ENCODE data around the gene STAT5B.

STAT5B gene

GRCh38 chr17:42274253-42274542 is 2.0 kb downstream of the STAT5B start:
- 82 to 100% methylated on average over 3 of the region's 3 CpGs for WGBS, 2 experiments (ENCODE audit: insufficient coverage in 2 of 2)

GRCh38 chr17:42273474-42274252 is 2.5 kb downstream of the STAT5B start:
- Histone ChIP-seq H3K9me3 (ENCODE audit: control insufficient read depth, low read length) (no peaks in the 10 kb centered on the region), H3K36me3 (ENCODE audit: control insufficient read depth, insufficient read depth, low read length) (no peaks in the 10 kb centered on the region), H3K4me3 (ENCODE audit: extremely low read depth, insufficient read depth, low read length, poor library complexity, severe bottlenecking) (no peak overlapping the region), H3K4me1 (ENCODE audit: control insufficient read depth, insufficient read depth, low read length, poor library complexity, severe bottlenecking) (peaks cover 10% of the 10 kb centered on the region), H3K27ac (ENCODE audit: low read depth, low read length, severe bottlenecking) (no peak overlapping the region)
- 78 to 89% methylated on average over 2 to 3 of the region's 7 CpGs for WGBS, 2 experiments (ENCODE audit: insufficient coverage in 2 of 2)

More at GRCh38 chr17:42274253-42274542, 2.0 kb downstream of the STAT5B start:
- Histone ChIP-seq H3K4me1 (ENCODE audit: control insufficient read depth, insufficient read depth, low read length, poor library complexity, severe bottlenecking) (peaks cover 10% of the 10 kb centered on the region), H3K36me3 (ENCODE audit: control insufficient read depth, insufficient read depth, low read length) (no peaks in the 10 kb centered on the region), H3K4me3 (ENCODE audit: extremely low read depth, insufficient read depth, low read length, poor library complexity, severe bottlenecking) (no peak overlapping the region), H3K27ac (ENCODE audit: low read depth, low read length, severe bottlenecking) (no peak overlapping the region), H3K9me3 (ENCODE audit: control insufficient read depth, low read length) (no peaks in the 10 kb centered on the region)

GRCh38 chr17:42272162-42272907 is 3.9 kb downstream of the STAT5B start:
- Histone ChIP-seq H3K4me1 (ENCODE audit: control insufficient read depth, insufficient read depth, low read length, poor library complexity, severe bottlenecking) (peaks cover 8% of the 10 kb centered on the region), H3K4me3 (ENCODE audit: extremely low read depth, insufficient read depth, low read length, poor library complexity, severe bottlenecking) (no peak overlapping the region), H3K27ac (ENCODE audit: low read depth, low read length, severe bottlenecking) (no peak overlapping the region), H3K9me3 (ENCODE audit: control insufficient read depth, low read length) (no peaks in the 10 kb centered on the region), H3K36me3 (ENCODE audit: control insufficient read depth, insufficient read depth, low read length) (no peaks in the 10 kb centered on the region)
- 59 to 76% methylated on average over 4 to 5 of the region's 7 CpGs for WGBS, 2 experiments (ENCODE audit: insufficient coverage in 2 of 2)

- H3K27ac ChIP-seq (ENCODE audit: low read depth, low read length, severe bottlenecking): no peak overlapping the region
- H3K4me1 ChIP-seq (ENCODE audit: control insufficient read depth, insufficient read depth, low read length, poor library complexity, severe bottlenecking): peaks cover 10% of the 10 kb centered on the region
- no peaks in the 10 kb centered on the region for H3K36me3 ChIP-seq (ENCODE audit: control insufficient read depth, insufficient read depth, low read length)
- no peaks in the 10 kb centered on the region for H3K9me3 ChIP-seq (ENCODE audit: control insufficient read depth, low read length)
- H3K4me3 ChIP-seq (ENCODE audit: extremely low read depth, insufficient read depth, low read length, poor library complexity, severe bottlenecking): no peak overlapping the region
Observed at GRCh38 chr17:42271779-42272035, 4.5 kb downstream of the STAT5B start.

- 83 to 100% methylated on average over 1 of the region's 3 CpGs for WGBS, 2 experiments (ENCODE audit: insufficient coverage in 2 of 2)
- Histone ChIP-seq H3K36me3 (ENCODE audit: control insufficient read depth, insufficient read depth, low read length) (no peaks in the 10 kb centered on the region), H3K4me3 (ENCODE audit: extremely low read depth, insufficient read depth, low read length, poor library complexity, severe bottlenecking) (no peak overlapping the region), H3K4me1 (ENCODE audit: control insufficient read depth, insufficient read depth, low read length, poor library complexity, severe bottlenecking) (peaks cover 12% of the 10 kb centered on the region), H3K9me3 (ENCODE audit: control insufficient read depth, low read length) (no peaks in the 10 kb centered on the region), H3K27ac (ENCODE audit: low read depth, low read length, severe bottlenecking) (no peak overlapping the region)
Observed at GRCh38 chr17:42271006-42271778, 5.0 kb downstream of the STAT5B start.

- Histone ChIP-seq H3K4me3 (ENCODE audit: extremely low read depth, insufficient read depth, low read length, poor library complexity, severe bottlenecking) (no peak overlapping the region), H3K27ac (ENCODE audit: low read depth, low read length, severe bottlenecking) (no peak overlapping the region), H3K36me3 (ENCODE audit: control insufficient read depth, insufficient read depth, low read length) (no peaks in the 10 kb centered on the region), H3K4me1 (ENCODE audit: control insufficient read depth, insufficient read depth, low read length, poor library complexity, severe bottlenecking) (peaks cover 12% of the 10 kb centered on the region), H3K9me3 (ENCODE audit: control insufficient read depth, low read length) (no peaks in the 10 kb centered on the region)
- 89 to 98% methylated on average over 3 to 4 of the region's 6 CpGs for WGBS, 2 experiments (ENCODE audit: insufficient coverage in 2 of 2)
Observed at GRCh38 chr17:42270596-42270995, 5.6 kb downstream of the STAT5B start.

GRCh38 chr17:42270170-42270535 is 6.0 kb downstream of the STAT5B start:
- Histone ChIP-seq H3K9me3 (ENCODE audit: control insufficient read depth, low read length) (no peaks in the 10 kb centered on the region), H3K27ac (ENCODE audit: low read depth, low read length, severe bottlenecking) (no peak overlapping the region), H3K4me3 (ENCODE audit: extremely low read depth, insufficient read depth, low read length, poor library complexity, severe bottlenecking) (no peak overlapping the region), H3K36me3 (ENCODE audit: control insufficient read depth, insufficient read depth, low read length) (no peaks in the 10 kb centered on the region), H3K4me1 (ENCODE audit: control insufficient read depth, insufficient read depth, low read length, poor library complexity, severe bottlenecking) (peaks cover 12% of the 10 kb centered on the region)
- no CpG with 5 or more reads among the region's 4 CpGs for WGBS, 2 experiments (ENCODE audit: insufficient coverage in 2 of 2)

- Histone ChIP-seq H3K4me1 (ENCODE audit: control insufficient read depth, insufficient read depth, low read length, poor library complexity, severe bottlenecking) (peaks cover 6% of the 10 kb centered on the region), H3K9me3 (ENCODE audit: control insufficient read depth, low read length) (no peaks in the 10 kb centered on the region), H3K36me3 (ENCODE audit: control insufficient read depth, insufficient read depth, low read length) (no peaks in the 10 kb centered on the region), H3K4me3 (ENCODE audit: extremely low read depth, insufficient read depth, low read length, poor library complexity, severe bottlenecking) (no peak overlapping the region), H3K27ac (ENCODE audit: low read depth, low read length, severe bottlenecking) (no peak overlapping the region)
- 95 to 100% methylated on average over 5 of the region's 5 CpGs for WGBS, 2 experiments (ENCODE audit: insufficient coverage in 2 of 2)
Observed at GRCh38 chr17:42268236-42268635, 8.0 kb downstream of the STAT5B start.

- WGBS, 2 experiments (ENCODE audit: insufficient coverage in 2 of 2): 83 to 93% methylated on average over 3 to 5 of the region's 9 CpGs
- no peak overlapping the region for H3K4me3 ChIP-seq (ENCODE audit: extremely low read depth, insufficient read depth, low read length, poor library complexity, severe bottlenecking)
- peaks cover 6% of the 10 kb centered on the region for H3K4me1 ChIP-seq (ENCODE audit: control insufficient read depth, insufficient read depth, low read length, poor library complexity, severe bottlenecking)
- H3K36me3 ChIP-seq (ENCODE audit: control insufficient read depth, insufficient read depth, low read length): no peaks in the 10 kb centered on the region
- no peak overlapping the region for H3K27ac ChIP-seq (ENCODE audit: low read depth, low read length, severe bottlenecking)
- no peaks in the 10 kb centered on the region for H3K9me3 ChIP-seq (ENCODE audit: control insufficient read depth, low read length)
Observed at GRCh38 chr17:42266918-42267766, 9.0 kb downstream of the STAT5B start.

GRCh38 chr17:42266462-42266861 is 9.7 kb downstream of the STAT5B start:
- Histone ChIP-seq H3K4me1 (ENCODE audit: control insufficient read depth, insufficient read depth, low read length, poor library complexity, severe bottlenecking) (peaks cover 6% of the 10 kb centered on the region), H3K9me3 (ENCODE audit: control insufficient read depth, low read length) (no peaks in the 10 kb centered on the region), H3K4me3 (ENCODE audit: extremely low read depth, insufficient read depth, low read length, poor library complexity, severe bottlenecking) (no peak overlapping the region), H3K36me3 (ENCODE audit: control insufficient read depth, insufficient read depth, low read length) (no peaks in the 10 kb centered on the region), H3K27ac (ENCODE audit: low read depth, low read length, severe bottlenecking) (no peak overlapping the region)
- no CpG with 5 or more reads among the region's 2 CpGs for WGBS, 2 experiments (ENCODE audit: insufficient coverage in 2 of 2)

Measured in mesodermal cell (in vitro differentiated cells).